H1 (cell line): ENCODE measurements around the gene MYLIP. TPM values are rescaled to one million over a fixed set of nuclear protein-coding genes. Genes with fewer than 3 reads are reported as not detected.

Experiments used
- CTCF ChIA-PET: fragments of 300-600 bp; sonication (Branson Sonifier 250); formaldehyde crosslinking; loops from one replicate; lab custom pipeline; 2021; ENCODE audit not compliant: partially characterized antibody; lab: Charles Lee
- POLR2A ChIA-PET: fragments of 300-600 bp; sonication (Branson Sonifier 250); formaldehyde crosslinking; loops from one replicate; lab custom pipeline; 2021; ENCODE audit warnings: inconsistent platforms; ENCODE audit not compliant: partially characterized antibody; lab: Charles Lee
- DNase-seq, 2 experiments: peaks; one replicate each; pipeline versions ENCODE4 v3.0.0 to v3.0.0-alpha.2; 2010 to 2022; ENCODE audit warnings: low spot score in 2 of 2, low read depth in 1 of 2, mixed read lengths in 1 of 2
- FAIRE-seq: peaks from 2 replicates; lab custom pipeline; 2011; peaks lifted over from hg19 to GRCh38; lab: Jason Lieb, UNC
- H2AFZ ChIP-seq: 2 replicates; pipeline ENCODE4 v1.8.1; 2012; ENCODE audit warnings: low read length, inconsistent platforms
- H2AK5ac ChIP-seq: 2 replicates; pipeline ENCODE4 v1.6.1; 2013; ENCODE audit warnings: low read depth, low read length
- H2BK120ac ChIP-seq: replicated peaks from 2 replicates; pipeline ENCODE3; 2013; ENCODE audit warnings: low read depth, low read length, inconsistent platforms
- H2BK12ac ChIP-seq: 2 replicates; pipeline ENCODE4 v1.6.1; 2013; ENCODE audit warnings: low read depth, low read length
- H2BK15ac ChIP-seq: 2 replicates; pipeline ENCODE4 v1.6.1; 2013; ENCODE audit warnings: low read length
- H2BK20ac ChIP-seq: 2 replicates; pipeline ENCODE4 v1.6.1; 2013; ENCODE audit warnings: low read length
- H2BK5ac ChIP-seq: 2 replicates; pipeline ENCODE4 v1.6.1; 2013; ENCODE audit warnings: low read depth, low read length
- H3K14ac ChIP-seq: 2 replicates; pipeline ENCODE4 v1.6.1; 2013; ENCODE audit warnings: inconsistent platforms; ENCODE audit not compliant: insufficient read length
- H3K18ac ChIP-seq: 2 replicates; pipeline ENCODE4 v1.6.1; 2013; ENCODE audit warnings: low read length; ENCODE audit errors: extremely low read depth
- H3K23ac ChIP-seq: 2 replicates; pipeline ENCODE4 v1.6.1; 2013; ENCODE audit warnings: inconsistent platforms; ENCODE audit not compliant: insufficient read length
- H3K23me2 ChIP-seq: 2 replicates; pipeline ENCODE4 v1.6.1; 2013; ENCODE audit warnings: low read depth, low read length
- H3K27ac ChIP-seq: 2 replicates; pipeline ENCODE4 v1.6.1; 2011; ENCODE audit warnings: low read depth, low read length, inconsistent platforms
- H3K27me3 ChIP-seq, 4 experiments: replicated peaks in 1 of 4; 1 replicate in 1 of 4; 2 replicates in 3 of 4; pipeline versions ENCODE4 v1.6.1 to v1.8.1; 2011 to 2013; ENCODE audit warnings: low read length in 3 of 4, mild to moderate bottlenecking in 3 of 4, inconsistent platforms in 2 of 4, mixed read lengths in 2 of 4, moderate library complexity in 1 of 4; ENCODE audit not compliant: control insufficient read depth in 3 of 4, insufficient read depth in 3 of 4; ENCODE audit errors: extremely low read depth in 1 of 4
- H3K36me3 ChIP-seq, 4 experiments: 2 replicates each; pipeline versions ENCODE4 v1.6.1 to v1.8.1; 2011 to 2013; ENCODE audit warnings: mild to moderate bottlenecking in 4 of 4, low read length in 3 of 4, moderate library complexity in 2 of 4, control low read depth in 1 of 4, inconsistent platforms in 1 of 4; ENCODE audit not compliant: insufficient read depth in 4 of 4, control insufficient read depth in 2 of 4
- H3K4ac ChIP-seq: replicated peaks from 2 replicates; pipeline ENCODE3; 2013; ENCODE audit warnings: low read length, low read depth, mixed read lengths, inconsistent platforms; ENCODE audit not compliant: insufficient read length
- H3K4me1 ChIP-seq, 4 experiments: replicated peaks in 1 of 4; 1 replicate in 1 of 4; 2 replicates in 3 of 4; pipeline versions ENCODE4 v1.6.1 to v1.8.1; 2011 to 2013; ENCODE audit warnings: low read length in 3 of 4, inconsistent platforms in 2 of 4, mixed read lengths in 1 of 4; ENCODE audit not compliant: insufficient read depth in 4 of 4, control insufficient read depth in 3 of 4
- H3K4me2 ChIP-seq, 2 experiments: 2 replicates each; pipeline versions ENCODE4 v1.6.1 to v1.8.1; 2011 to 2013; ENCODE audit warnings: low read depth in 2 of 2, low read length in 2 of 2, control low read depth in 1 of 2, inconsistent platforms in 1 of 2, mild to moderate bottlenecking in 1 of 2; ENCODE audit not compliant: insufficient read depth in 1 of 2
- H3K4me3 ChIP-seq, 4 experiments: fragments of 200-600, 300-600 bp in 1 of 4; sonication (generic), shearing (Covaris generic), sonication (Bioruptor Twin) in 1 of 4; 2 replicates each; pipeline versions ENCODE4 v1.5.1 to v1.8.1; 2011 to 2016; ENCODE audit warnings: low read length in 4 of 4, low read depth in 3 of 4, control low read depth in 2 of 4, inconsistent platforms in 2 of 4, mild to moderate bottlenecking in 2 of 4, mixed read lengths in 1 of 4, moderate library complexity in 1 of 4; ENCODE audit not compliant: insufficient read depth in 2 of 4; ENCODE audit errors: extremely low read depth in 1 of 4
- H3K56ac ChIP-seq: replicated peaks from 2 replicates; pipeline ENCODE3; 2013; ENCODE audit warnings: low read depth, mild to moderate bottlenecking, mixed read lengths, low read length, inconsistent platforms; ENCODE audit not compliant: insufficient read length
- H3K79me1 ChIP-seq: 2 replicates; pipeline ENCODE4 v1.6.1; 2013; ENCODE audit warnings: low read depth, low read length, control low read depth
- H3K79me2 ChIP-seq, 2 experiments: 2 replicates each; pipeline versions ENCODE4 v1.6.1 to v1.8.1; 2012 to 2013; ENCODE audit warnings: low read length in 2 of 2, mild to moderate bottlenecking in 2 of 2, inconsistent platforms in 1 of 2; ENCODE audit not compliant: insufficient read depth in 2 of 2, control insufficient read depth in 1 of 2
- H3K9ac ChIP-seq, 4 experiments: replicated peaks in 1 of 4; 1 replicate in 1 of 4; 2 replicates in 3 of 4; pipeline versions ENCODE4 v1.6.1 to v1.8.1; 2011 to 2013; ENCODE audit warnings: low read depth in 3 of 4, low read length in 3 of 4, control low read depth in 2 of 4, mild to moderate bottlenecking in 2 of 4, moderate library complexity in 2 of 4, inconsistent platforms in 1 of 4; ENCODE audit errors: extremely low read depth in 1 of 4
- H3K9me3 ChIP-seq, 2 experiments: 2 replicates each; pipeline versions ENCODE4 v1.6.1 to v1.8.1; 2012 to 2013; ENCODE audit warnings: mild to moderate bottlenecking in 2 of 2, moderate library complexity in 2 of 2, control low read depth in 1 of 2, inconsistent platforms in 1 of 2, low read depth in 1 of 2, low read length in 1 of 2, mixed read lengths in 1 of 2; ENCODE audit not compliant: insufficient read depth in 2 of 2
- H4K20me1 ChIP-seq, 2 experiments: replicated peaks in 1 of 2; 2 replicates each; pipeline versions ENCODE3 to v1.8.1; 2011 to 2013; ENCODE audit warnings: inconsistent platforms in 2 of 2, low read length in 2 of 2, mild to moderate bottlenecking in 1 of 2; ENCODE audit not compliant: insufficient read depth in 2 of 2, control insufficient read depth in 1 of 2
- H4K5ac ChIP-seq: 2 replicates; pipeline ENCODE4 v1.6.1; 2013; ENCODE audit warnings: low read length, low read depth, mixed read lengths, inconsistent platforms; ENCODE audit not compliant: insufficient read length
- H4K8ac ChIP-seq: 2 replicates; pipeline ENCODE4 v1.8.0; 2013; ENCODE audit warnings: mild to moderate bottlenecking, moderate library complexity, low read length, inconsistent platforms; ENCODE audit not compliant: insufficient read depth; ENCODE audit errors: extremely low read depth
- H4K91ac ChIP-seq: replicated peaks from 2 replicates; pipeline ENCODE3; 2013; ENCODE audit warnings: low read length, mixed read lengths, inconsistent platforms; ENCODE audit not compliant: insufficient read length
- ATF2 ChIP-seq: IDR thresholded peaks from 2 replicates; pipeline ENCODE4 v1.6.1; 2012; ENCODE audit warnings: low read length, inconsistent platforms
- POLR2AphosphoS5 ChIP-seq: IDR thresholded peaks from 2 replicates; pipeline ENCODE4 v1.6.1; 2011; ENCODE audit warnings: low read depth, low read length
- polyA plus RNA-seq, 7 experiments: library from polyadenylated mRNA; depleted of rRNA in 3 of 7; stranded (reverse) in 5 of 7; unstranded in 2 of 7; fragments of >200 nt in 5 of 7; fragments of 200-250 nt in 2 of 7; gene quantifications; 1 replicate in 5 of 7; 2 replicates in 1 of 7; 4 replicates in 1 of 7; pipeline versions ENCODE4 v1.2.1 to v1.2.3, GENCODE V29; 2011 to 2013; ENCODE audit warnings: missing spikeins in 2 of 7, mixed read lengths in 2 of 7
- total RNA-seq: library from RNA; stranded (reverse); fragmentation: NEBNext Ultra II Directional; extraction: Animal tissue kit (Norgen Biotek cat#: 25700); gene quantifications from 2 replicates; pipeline ENCODE4 v1.2.1, GENCODE V29; 2021

The MYLIP gene
- total and polyA plus RNA-seq, 2 of the 8 experiments (the other 6 are each of a cell fraction or from before 2014, with no cell fraction given) = 21.1 to 26.9 TPM

- Histone ChIP-seq H3K18ac (no peak overlapping the region; the same call in 1 of the 2 replicates), H2BK5ac (no peak overlapping the region), H3K4me3 (no peak overlapping the region; a peak in 1 of 8 replicates), H3K23me2 (peaks cover under 1% of the 10 kb centered on the region; the same call in 1 of the 2 replicates), H4K5ac (no peak overlapping the region), H2BK15ac (no peak overlapping the region), H3K23ac (no peak overlapping the region), H3K4me2 (0 out of 4 replicates have a peak overlapping the region, but pooled peaks of 1 of the 2 experiments have one; percentile 19), H2BK20ac (no peak overlapping the region), H3K27ac (no peak overlapping the region), H3K79me1 (no peaks in the 10 kb centered on the region; the same call in 1 of the 2 replicates), H3K56ac (no peak overlapping the region), H3K4me1 (peaks cover 0 to 14% (median 5%) of the 10 kb centered on the region in 4 experiments; a peak in 4 of 7 replicates), H3K79me2 (peaks cover 37 to 100% of the 10 kb centered on the region in 2 experiments), H2BK12ac (no peak overlapping the region), H2BK120ac (no peak overlapping the region), H4K20me1 (peaks cover 25 to 43% of the 10 kb centered on the region in 2 experiments), H4K8ac (no peak overlapping the region), H3K9me3 (no peaks in the 10 kb centered on the region), H2AK5ac (no peak overlapping the region), H3K27me3 (no peaks in the 10 kb centered on the region), H3K4ac (no peak overlapping the region), H4K91ac (no peak overlapping the region), H3K36me3 (peaks cover 0 to 32% (median 4%) of the 10 kb centered on the region in 4 experiments; a peak in 4 of 8 replicates), H3K14ac (no peak overlapping the region), H2AFZ (no peak overlapping the region), H3K9ac (no peak overlapping the region)
- TF ChIP-seq POLR2AphosphoS5 (no peak), ATF2 (no peak)
- ChIA-PET POLR2A (interaction anchor here (1.0 to 1.4 kb wide), 3 partner anchors 9 to 25 kb away, joined by 3 to 4 read pairs (median 3); no protein-coding TSS in a partner anchor), CTCF (interaction anchor here (0.6 to 1.5 kb wide), 2 partner anchors 44 to 444 kb away, joined by 3 read pairs; no protein-coding TSS in a partner anchor)
- DNase-seq (no peak), FAIRE-seq (no peak)
These were observed 6.2 kb downstream of the MYLIP start for GRCh38 chr6:16135066-16135465.
